PC-9 (cell line): ENCODE measurements around the gene CAMTA1. TPM values are rescaled to one million over a fixed set of nuclear protein-coding genes. Genes with fewer than 3 reads are reported as not detected.

Experiments
- BruUV-seq: library from RNA; stranded (reverse); fragments of 400-500 nt; replicated peaks from 2 replicates; lab custom pipeline; 2021; lab: Mats Ljungman, UMichigan
- CTCF ChIA-PET: fragments of 300-600 bp; sonication (Branson Sonifier 250); formaldehyde crosslinking; loops from one replicate; lab custom pipeline; 2022; ENCODE audit warnings: antibody characterized with exemption; lab: Charles Lee
- POLR2A ChIA-PET: fragments of 300-600 bp; sonication (Branson Sonifier 250); formaldehyde crosslinking; loops from one replicate; lab custom pipeline; 2022; ENCODE audit warnings: antibody characterized with exemption; ENCODE audit not compliant: unreplicated experiment; lab: Charles Lee
- DNase-seq, 2 experiments: peaks; one replicate each; pipeline versions ENCODE4 v3.0.0 to v3.0.0-alpha.2; 2015 to 2022; ENCODE audit warnings: mixed read lengths in 1 of 2
- H2AFZ ChIP-seq: fragments of 200-600 bp; sonication (generic); 2 replicates; pipeline ENCODE4 v1.8.1; 2017; ENCODE audit warnings: antibody characterized with exemption
- H3F3A ChIP-seq: fragments of 200-600 bp; sonication (generic); 2 replicates; pipeline ENCODE4 v1.8.1; 2017; ENCODE audit warnings: antibody characterized with exemption, mild to moderate bottlenecking, low read depth; ENCODE audit not compliant: insufficient read depth
- H3K27ac ChIP-seq: fragments of 200-600 bp; sonication (generic); 2 replicates; pipeline ENCODE4 v1.6.1; 2016; ENCODE audit warnings: mixed run types
- H3K27me3 ChIP-seq: fragments of 200-600 bp; sonication (generic); 2 replicates; pipeline ENCODE4 v1.6.1; 2016; ENCODE audit warnings: low read depth, mixed run types; ENCODE audit not compliant: insufficient read depth
- H3K36me3 ChIP-seq: fragments of 200-600 bp; sonication (generic); 2 replicates; pipeline ENCODE4 v1.6.1; 2016; ENCODE audit warnings: low read depth, mixed run types
- H3K4me1 ChIP-seq: fragments of 200-600 bp; sonication (generic); replicated peaks from 2 replicates; pipeline ENCODE4 v1.6.1; 2016; ENCODE audit warnings: mixed run types; ENCODE audit not compliant: insufficient read depth
- H3K4me2 ChIP-seq: fragments of 200-600 bp; sonication (generic); 2 replicates; pipeline ENCODE4 v1.6.1; 2017; ENCODE audit warnings: mixed run types
- H3K4me3 ChIP-seq: fragments of 200-600 bp; sonication (generic); 2 replicates; pipeline ENCODE4 v1.6.1; 2016; ENCODE audit warnings: mixed run types
- H3K79me2 ChIP-seq: fragments of 200-600 bp; sonication (generic); 2 replicates; pipeline ENCODE4 v1.6.1; 2017; ENCODE audit warnings: low read depth, mixed run types
- H3K9me2 ChIP-seq: fragments of 200-600 bp; sonication (generic); 2 replicates; pipeline ENCODE4 v1.8.1; 2017; ENCODE audit warnings: mild to moderate bottlenecking; ENCODE audit not compliant: insufficient read depth
- H3K9me3 ChIP-seq: fragments of 200-600 bp; sonication (generic); 2 replicates; pipeline ENCODE4 v1.8.1; 2016; ENCODE audit warnings: low read depth; ENCODE audit not compliant: insufficient read depth
- H4K20me1 ChIP-seq: fragments of 200-600 bp; sonication (generic); 2 replicates; pipeline ENCODE4 v1.8.1; 2017; ENCODE audit not compliant: insufficient read depth
- CTCF ChIP-seq: fragments of 200-600 bp; sonication (generic); conservative IDR thresholded peaks from 2 replicates; pipeline ENCODE4 v1.6.1; 2017; ENCODE audit warnings: mixed run types, antibody characterized with exemption, mild to moderate bottlenecking, moderate library complexity
- EZH2 ChIP-seq: fragments of 200-600 bp; sonication (generic); IDR thresholded peaks from 2 replicates; pipeline ENCODE4 v1.8.0; 2017; ENCODE audit warnings: antibody characterized with exemption, low read depth
- intact Hi-C: fragments of 100-400 bp; cut with micrococcal nuclease; formaldehyde crosslinking; loops from one replicate; pipeline ENCODE4 v1.10.0; 2022; ENCODE audit not compliant: unreplicated experiment
- total RNA-seq: library from RNA; stranded (reverse); gene quantifications from 2 replicates; pipeline ENCODE4 v1.2.3, GENCODE V29; 2021

The CAMTA1 gene
- total RNA-seq, 1 experiment from 2014 or later = 72.3 TPM

- intact Hi-C loops = no loop called here
- Histone ChIP-seq H3F3A (no peaks in the 10 kb centered on the region), H3K36me3 (no peaks in the 10 kb centered on the region), H4K20me1 (no peaks in the 10 kb centered on the region), H3K79me2 (no peaks in the 10 kb centered on the region), H3K27ac (no peak overlapping the region), H3K9me2 (no peaks in the 10 kb centered on the region), H3K4me2 (no peak overlapping the region), H2AFZ (no peak overlapping the region), H3K27me3 (peaks cover 93% of the 10 kb centered on the region), H3K4me3 (no peak overlapping the region), H3K4me1 (no peaks in the 10 kb centered on the region), H3K9me3 (no peaks in the 10 kb centered on the region)
- ChIA-PET CTCF (no interaction called here), POLR2A (no interaction called here)
- TF ChIP-seq CTCF = no peak
- TF ChIP-seq EZH2 = no peak
- DNase-seq = no peak
- BruUV-seq = no TSS peak
Measured at GRCh38 chr1:7094086-7094485, 308.8 kb downstream of the CAMTA1 start.

GRCh38 chr1:7094509-7094908 is 309.3 kb downstream of the CAMTA1 start:
- no peak overlapping the region for H2AFZ ChIP-seq
- H3K79me2 ChIP-seq = no peaks in the 10 kb centered on the region
- H3K9me2 ChIP-seq = no peaks in the 10 kb centered on the region
- no peaks in the 10 kb centered on the region for H3F3A ChIP-seq
- CTCF ChIA-PET = no interaction called here
- no peaks in the 10 kb centered on the region for H3K9me3 ChIP-seq
- H3K4me3 ChIP-seq = no peak overlapping the region
- H3K27me3 ChIP-seq = peaks cover 96% of the 10 kb centered on the region
- POLR2A ChIA-PET = no interaction called here
- TF ChIP-seq EZH2 (no peak), CTCF (no peak)
- no peak overlapping the region for H3K27ac ChIP-seq
- intact Hi-C loops = no loop called here
- no peaks in the 10 kb centered on the region for H4K20me1 ChIP-seq
- no peaks in the 10 kb centered on the region for H3K36me3 ChIP-seq
- no peaks in the 10 kb centered on the region for H3K4me1 ChIP-seq
- H3K4me2 ChIP-seq = no peak overlapping the region
- BruUV-seq = no TSS peak
- DNase-seq = no peak

- Histone ChIP-seq H3K27me3 (peaks cover 96% of the 10 kb centered on the region), H3K4me2 (no peak overlapping the region), H3K27ac (no peak overlapping the region), H3K36me3 (no peaks in the 10 kb centered on the region), H3K9me3 (no peaks in the 10 kb centered on the region), H3K4me1 (no peaks in the 10 kb centered on the region), H2AFZ (no peak overlapping the region), H3K4me3 (no peak overlapping the region), H3F3A (no peaks in the 10 kb centered on the region), H3K79me2 (no peaks in the 10 kb centered on the region), H3K9me2 (no peaks in the 10 kb centered on the region), H4K20me1 (no peaks in the 10 kb centered on the region)
- intact Hi-C loops = no loop called here
- no peak for DNase-seq
- ChIA-PET CTCF (no interaction called here), POLR2A (no interaction called here)
- no TSS peak for BruUV-seq
- TF ChIP-seq CTCF = no peak
- no peak for TF ChIP-seq EZH2
Measured at GRCh38 chr1:7095343-7095964, 310.2 kb downstream of the CAMTA1 start.
